Hematopoietic multipotent progenitor cell (in vitro differentiated cells): ENCODE measurements around the gene IRF6. TPM values are rescaled to one million over a fixed set of nuclear protein-coding genes. Genes with fewer than 3 reads are reported as not detected.
A peak's percentile ranks its signal among the peaks of the same experiment; 100 is the strongest.
"Not testable (repeated sequence)": the region's sequence is repeated elsewhere in the genome, so short reads cannot be mapped to it uniquely, and the experiment has no call there.

Experiments
- DNase-seq, 3 donors: peaks; one replicate each; pipeline ENCODE4 v3.0.0-alpha.2; 2011 to 2015; ENCODE audit warnings: low read depth in 2 of 3, low spot score in 2 of 3
- total RNA-seq: library from RNA; depleted of rRNA; stranded (reverse); fragments of >200 nt; gene quantifications from one replicate; pipeline ENCODE4 v1.2.3, GENCODE V29; 2012

The IRF6 gene
- total RNA-seq, 1 donor: 5.4 TPM

DNA sequence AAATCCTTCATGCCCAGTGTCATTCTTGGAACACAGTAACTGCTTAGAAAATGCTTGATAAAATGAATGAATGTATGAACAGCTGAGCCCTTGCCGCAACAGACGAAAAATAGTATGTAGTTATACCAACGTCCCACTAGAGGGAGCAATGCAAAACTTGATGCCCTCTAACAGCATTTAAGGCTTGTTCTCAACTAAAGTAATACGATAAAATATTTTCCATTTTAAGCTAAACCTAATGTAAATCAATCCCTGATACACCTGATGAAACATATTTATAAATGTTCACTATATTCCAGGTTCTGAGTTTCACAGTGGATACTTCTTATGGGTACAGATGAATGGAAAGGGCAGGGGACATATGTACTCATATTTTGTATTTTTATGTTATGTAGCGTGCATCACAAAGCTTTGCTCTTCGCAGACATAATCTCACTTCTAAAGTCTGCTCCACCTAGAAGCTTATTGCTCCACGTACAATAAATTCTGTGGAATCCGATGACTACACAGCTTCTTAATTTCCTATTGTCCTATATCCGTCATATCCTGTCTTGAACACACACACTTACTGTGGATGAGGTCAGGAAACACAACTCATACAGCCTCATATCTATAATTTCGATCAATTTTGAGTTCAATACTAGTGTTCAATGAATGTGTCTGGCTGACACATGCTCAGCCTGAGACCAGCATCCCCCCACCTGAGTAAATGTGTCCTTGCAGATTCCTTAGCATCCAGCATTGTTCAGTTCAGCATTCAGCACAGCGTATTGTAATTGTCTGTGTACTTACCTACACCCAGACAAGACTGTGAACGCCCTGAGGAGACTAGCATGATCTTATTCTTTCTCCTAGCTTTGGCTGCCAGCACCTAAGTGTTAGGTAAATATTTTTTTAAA lies 17.4 kb upstream of the IRF6 start:
- DNase-seq: peak; percentile 17 to 76 (median 49)

DNA sequence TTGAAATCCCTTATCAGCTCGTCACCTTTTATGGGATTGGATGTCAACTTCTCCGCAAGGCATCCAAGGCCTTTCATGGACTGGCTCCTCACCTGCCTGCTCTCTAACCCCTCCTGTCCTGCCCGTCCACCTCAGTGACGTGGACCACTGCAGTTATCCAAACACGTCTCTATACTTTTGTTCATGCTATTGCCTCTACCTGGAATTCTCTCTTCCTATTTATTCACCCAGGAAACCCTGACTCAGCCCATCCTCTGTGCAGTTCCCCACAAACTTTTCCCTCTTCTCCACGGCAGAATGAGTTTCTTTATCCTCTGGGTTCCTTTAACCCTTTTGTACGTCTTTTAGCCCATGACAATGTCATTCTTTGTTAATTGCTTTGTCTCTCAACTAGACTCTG lies 16.8 kb upstream of the IRF6 start:
- DNase-seq: no peak

DNA sequence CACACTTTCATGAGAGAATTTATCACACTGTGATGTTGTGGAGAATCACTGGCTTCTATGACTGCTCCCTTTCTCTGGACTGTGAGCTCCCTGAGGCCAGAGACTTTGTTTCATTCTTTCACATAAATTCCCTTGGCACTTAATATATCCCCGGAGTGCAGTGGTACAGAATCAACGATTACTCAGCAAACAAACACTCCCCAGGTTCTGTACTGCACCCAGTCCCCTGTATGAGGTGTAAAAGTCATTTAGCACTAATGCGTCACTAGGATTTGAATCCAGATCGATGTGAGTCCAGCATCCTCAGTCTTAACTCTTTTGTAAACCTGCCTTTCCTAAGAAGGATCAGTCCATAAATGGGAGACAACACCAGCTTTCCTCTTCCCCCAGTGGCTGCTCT lies 15.0 kb upstream of the IRF6 start:
- no peak for DNase-seq

DNA sequence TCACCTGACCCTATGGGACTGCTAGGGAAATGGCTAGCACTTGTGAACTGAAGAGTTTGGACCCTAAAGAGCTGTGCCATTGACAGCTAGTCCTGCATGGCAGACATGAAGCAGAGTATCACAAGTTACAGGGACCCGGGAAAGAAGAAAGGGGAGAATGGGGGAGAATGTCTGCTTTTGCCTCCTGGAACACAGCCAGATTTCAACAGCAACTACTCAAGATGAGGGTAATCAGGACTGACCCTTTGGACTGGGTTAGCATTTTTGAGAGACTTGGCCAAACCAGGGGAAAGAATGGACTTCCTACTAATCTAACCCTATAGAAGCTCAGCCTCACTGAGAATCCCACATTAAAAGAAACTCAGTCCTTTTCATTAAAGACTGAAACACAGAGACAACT lies 13.1 kb upstream of the IRF6 start:
- DNase-seq: no peak

DNA sequence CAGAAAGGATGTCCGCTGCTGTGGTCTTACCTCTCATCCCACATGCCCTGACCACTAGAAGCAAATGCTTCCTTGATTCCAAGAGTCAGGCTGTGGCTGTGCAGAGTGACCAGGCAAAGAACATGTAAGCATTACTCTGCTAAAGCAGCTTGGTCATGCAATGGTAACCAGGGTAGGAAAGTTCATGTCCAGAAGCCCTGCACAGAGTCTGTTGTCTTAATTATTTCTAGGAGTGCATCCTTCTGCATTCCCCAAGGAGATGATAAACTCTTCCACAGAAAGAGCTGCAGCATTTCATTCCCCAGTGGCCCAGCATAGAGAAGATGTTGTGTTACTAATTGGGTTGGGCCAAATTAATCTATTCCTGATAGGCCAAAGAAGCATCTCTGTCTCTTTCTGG lies 11.7 kb upstream of the IRF6 start:
- DNase-seq: no peak

DNA sequence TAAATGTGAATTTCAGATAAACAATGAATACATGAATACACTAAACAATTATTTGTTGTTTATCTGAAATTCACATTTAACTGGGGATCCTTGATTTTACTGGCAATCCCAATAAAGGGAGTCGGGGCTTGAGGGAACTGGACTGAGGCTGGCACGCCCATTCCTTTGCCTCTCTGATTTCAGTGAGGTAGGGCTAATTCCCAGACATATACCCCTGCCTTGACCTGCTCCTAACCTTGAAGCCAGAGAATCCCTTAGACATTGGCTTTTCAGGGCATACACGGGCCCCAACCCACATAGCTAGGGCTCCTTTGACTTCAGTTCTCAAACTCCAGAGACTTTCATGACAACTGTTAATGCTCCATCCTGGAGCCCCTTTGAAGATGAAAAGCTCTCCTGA lies 11.0 kb upstream of the IRF6 start:
- DNase-seq: no peak

DNA sequence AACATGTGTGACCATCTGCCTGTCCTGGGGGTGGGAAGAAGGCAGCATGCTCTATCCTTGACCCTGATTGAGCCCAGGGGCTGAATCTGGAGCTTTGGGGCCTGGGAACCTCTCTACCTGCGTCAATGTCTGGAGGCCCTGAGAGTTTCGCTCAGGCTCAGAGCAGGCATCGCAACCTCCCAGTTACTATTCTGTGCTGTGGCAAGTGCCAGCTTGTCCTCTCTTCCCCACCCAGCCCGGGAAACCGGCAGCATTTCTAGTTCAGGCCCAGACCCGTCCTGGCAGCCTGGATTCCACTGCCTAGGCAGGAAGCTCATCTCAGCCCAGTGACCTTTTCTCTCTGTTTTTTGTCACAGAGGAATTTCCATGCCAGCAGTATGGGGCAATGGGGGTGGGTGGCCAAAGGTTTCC lies 10.0 kb upstream of the IRF6 start:
- no peak for DNase-seq

DNA sequence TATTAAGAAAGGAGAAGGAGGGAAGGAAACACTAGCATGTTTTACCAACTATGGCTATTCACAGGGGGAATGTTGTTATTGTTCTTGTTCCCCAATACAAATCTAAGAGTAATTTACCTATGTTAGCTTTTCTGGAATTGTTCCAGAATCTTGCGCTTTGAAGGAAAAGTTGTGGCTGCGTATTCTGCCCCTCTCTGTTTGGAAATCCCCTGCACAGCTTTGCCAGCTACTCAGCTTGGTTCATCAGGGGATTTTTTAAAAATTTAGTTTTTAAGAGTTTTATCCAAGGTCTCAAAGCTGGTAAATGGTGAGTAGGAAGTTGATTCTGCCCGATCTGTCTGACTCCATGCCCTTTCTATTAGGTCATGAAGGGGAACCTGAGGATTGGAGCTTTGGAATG lies 9.5 kb upstream of the IRF6 start:
- DNase-seq: no peak

DNA sequence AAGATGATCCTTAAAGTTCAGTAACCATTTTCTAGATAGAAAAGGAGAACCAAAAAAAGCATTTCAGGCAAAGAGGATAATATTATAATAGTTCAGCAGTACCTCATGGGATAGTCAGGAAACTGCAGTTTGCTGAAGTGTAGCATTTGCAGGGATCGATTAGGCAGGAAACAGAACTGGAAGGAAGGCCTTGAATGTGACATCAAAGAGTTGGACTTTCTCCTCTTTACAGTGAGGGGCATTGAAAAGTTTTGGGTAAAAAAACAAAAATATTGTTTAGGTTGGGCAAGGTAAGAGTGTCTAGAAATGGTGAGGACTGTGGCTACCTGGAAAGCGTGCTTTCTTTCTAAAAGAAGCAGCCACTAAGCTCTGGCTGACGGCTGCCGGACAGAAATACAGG lies 8.0 kb upstream of the IRF6 start:
- DNase-seq: no peak

DNA sequence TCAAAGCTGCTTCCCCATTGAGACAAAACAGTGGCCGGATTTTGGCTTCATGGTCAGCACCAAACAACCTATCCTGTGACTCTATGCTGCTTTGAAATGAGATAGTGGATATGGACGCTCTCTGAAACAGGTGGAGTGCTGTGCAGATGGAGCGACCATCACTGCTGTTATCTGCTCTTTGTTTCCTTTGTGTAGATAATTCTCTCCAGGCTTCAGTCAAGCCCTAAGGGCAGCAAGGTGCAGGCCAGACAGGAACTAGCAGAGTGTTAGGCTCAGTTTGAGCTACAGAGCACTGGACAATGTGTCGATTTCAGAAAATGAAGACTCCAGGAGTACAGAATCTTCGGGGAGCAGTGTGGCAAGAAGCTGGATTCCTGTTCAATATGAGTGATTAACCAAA lies 4.8 kb upstream of the IRF6 start:
- no peak for DNase-seq

DNA sequence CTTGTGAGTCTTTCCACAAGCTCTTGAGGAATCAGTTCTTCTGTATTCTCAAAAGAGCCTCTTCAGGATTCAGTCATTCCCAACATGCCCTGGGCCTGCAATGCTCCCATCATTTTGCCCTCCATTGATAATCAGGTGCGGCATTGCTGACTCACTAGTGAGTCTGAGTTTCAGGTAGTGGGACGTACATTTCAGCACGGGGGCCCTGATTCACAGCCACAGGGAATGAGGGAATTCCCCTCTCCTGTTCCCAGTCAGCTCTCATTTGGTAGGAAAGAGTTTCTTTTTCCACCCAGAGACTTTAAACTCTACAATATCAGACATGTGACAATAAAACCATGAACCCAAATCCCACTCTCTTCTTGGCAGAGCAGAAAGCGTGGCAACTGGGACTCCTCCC lies 3.7 kb upstream of the IRF6 start:
- DNase-seq: no peak

DNA sequence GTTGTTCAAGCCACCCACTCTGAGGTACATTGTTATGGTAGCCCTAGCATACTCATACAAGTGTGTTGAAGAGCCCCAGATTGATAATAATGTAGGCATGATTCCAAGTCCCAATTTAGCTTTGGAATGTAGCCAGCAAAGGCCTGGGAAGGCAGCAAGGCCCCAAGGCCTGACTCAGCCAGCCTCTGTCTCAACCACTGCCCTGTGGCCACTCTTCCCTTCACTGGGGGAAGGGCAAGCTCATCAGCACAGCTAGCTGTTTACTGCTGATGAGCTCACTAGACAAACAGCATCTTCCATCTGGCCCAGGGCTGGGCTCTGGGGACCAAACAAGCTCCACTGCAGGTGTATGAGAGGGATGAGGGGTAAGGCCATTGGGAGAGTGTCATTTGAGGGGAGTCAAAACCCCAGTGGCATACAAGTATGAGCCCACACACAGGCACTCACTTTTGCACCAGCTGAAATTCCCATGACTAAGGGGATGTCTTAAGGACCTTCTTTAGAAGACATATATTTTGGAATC lies 2.2 kb upstream of the IRF6 start:
- no peak for DNase-seq

DNA sequence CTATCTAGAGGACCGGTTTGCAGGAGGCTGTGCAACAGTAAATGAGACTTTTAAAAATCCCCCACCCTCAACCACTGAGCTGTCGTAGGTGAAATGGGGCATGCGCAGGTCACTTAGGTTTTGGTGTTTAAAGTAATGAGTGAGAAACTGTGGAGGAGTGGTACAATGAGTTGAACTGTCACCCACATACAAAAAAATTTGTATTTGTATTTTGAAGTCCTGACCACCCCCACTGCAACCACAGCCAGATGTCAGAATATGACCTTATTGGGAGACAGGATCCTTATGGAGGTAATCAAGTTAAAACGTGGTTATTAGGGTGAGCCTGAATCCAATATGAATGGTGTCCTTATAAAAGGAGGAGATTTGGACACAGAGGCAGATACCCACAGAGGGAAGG lies 1.6 kb upstream of the IRF6 start:
- DNase-seq: no peak

DNA sequence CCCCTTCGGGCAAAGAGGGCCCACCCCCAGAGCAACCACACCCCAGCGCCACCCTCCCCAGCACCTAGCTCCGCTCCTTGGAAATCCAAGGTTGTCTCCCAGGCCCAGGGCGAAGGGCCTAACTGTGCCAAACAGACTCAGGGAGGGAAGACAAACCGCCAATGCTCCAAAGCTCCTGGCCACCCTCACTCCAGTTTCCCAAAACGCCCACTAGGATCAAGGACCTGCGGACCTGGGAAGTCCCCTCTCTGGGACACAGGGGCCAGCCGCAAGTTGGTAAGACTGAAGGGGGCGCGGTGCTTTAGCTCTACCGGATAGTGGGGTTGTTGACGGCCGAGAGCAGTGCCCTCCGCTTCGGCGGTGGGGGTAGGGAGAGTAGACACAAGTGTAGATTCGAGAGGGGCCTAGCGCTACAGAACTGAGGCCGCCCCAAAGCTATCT lies 581 bp downstream of the IRF6 start:
- DNase-seq: no peak

DNA sequence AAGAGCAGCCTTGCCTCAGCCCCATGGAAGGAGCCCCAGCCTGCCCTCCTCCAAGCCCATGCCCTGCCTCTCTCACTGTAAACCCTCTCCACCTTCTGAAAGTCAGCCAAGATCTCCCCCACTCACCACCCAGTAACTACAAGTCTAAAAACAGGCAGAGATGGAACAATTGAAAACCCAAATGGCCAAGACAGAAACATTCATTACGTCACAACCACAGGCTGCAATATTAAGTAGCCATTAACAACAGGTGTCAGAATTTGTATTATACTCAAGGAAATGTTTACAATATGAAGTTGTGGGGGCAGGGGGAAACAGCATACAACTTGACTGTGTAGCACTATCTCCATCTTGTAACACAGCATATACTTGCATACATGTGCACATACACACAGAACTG lies 2.4 kb downstream of the IRF6 start:
- no peak for DNase-seq

DNA sequence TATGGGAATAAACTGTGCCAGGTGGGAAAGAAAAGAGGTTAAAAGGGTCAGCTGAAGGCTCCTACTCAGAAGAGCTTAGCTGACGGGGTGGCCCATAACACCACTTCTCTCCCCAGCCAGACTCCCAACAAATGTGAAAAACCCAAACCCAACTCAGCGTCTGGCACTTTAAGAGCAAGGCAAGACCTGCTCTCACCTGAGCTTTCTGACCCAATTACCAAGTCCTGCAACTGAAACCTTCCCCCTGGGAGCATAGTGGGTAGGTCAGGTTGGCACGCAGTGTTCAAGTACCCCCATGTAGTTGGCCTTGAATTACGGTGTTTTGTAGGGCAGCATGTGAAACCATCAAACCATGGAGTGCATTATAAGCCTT lies 3.2 kb downstream of the IRF6 start:
- DNase-seq: no peak

DNA sequence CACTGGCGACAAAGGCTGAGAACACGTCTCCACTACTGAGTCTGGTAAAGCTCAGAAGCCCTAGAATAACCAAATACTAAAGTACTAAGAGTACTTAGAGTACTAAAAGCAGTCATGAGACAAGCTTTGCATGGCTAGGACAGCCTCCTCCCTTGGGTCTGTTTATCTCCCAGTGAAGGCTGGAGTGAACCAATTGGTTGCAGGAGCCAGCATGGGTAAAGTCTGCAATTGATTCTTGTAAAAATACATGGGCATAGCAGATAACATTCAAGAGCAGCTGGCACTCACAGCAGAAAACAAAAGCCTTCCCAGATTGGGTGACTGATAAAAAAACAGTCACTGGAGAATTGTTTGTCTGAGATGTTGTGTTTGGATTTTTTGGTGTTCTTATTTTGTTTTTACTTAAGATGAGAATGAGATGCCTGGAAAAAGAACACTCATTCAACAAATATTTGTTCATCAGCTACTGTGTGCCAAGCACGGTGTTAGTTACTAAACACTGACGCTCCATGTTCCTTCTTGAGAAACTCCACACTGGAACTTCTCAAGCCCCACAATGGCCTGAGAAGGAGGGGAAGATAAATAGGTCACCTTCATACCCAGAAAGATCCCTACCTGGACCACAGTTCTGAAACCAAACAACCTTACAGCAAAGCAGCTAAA lies 3.7 kb downstream of the IRF6 start:
- no peak for DNase-seq

DNA sequence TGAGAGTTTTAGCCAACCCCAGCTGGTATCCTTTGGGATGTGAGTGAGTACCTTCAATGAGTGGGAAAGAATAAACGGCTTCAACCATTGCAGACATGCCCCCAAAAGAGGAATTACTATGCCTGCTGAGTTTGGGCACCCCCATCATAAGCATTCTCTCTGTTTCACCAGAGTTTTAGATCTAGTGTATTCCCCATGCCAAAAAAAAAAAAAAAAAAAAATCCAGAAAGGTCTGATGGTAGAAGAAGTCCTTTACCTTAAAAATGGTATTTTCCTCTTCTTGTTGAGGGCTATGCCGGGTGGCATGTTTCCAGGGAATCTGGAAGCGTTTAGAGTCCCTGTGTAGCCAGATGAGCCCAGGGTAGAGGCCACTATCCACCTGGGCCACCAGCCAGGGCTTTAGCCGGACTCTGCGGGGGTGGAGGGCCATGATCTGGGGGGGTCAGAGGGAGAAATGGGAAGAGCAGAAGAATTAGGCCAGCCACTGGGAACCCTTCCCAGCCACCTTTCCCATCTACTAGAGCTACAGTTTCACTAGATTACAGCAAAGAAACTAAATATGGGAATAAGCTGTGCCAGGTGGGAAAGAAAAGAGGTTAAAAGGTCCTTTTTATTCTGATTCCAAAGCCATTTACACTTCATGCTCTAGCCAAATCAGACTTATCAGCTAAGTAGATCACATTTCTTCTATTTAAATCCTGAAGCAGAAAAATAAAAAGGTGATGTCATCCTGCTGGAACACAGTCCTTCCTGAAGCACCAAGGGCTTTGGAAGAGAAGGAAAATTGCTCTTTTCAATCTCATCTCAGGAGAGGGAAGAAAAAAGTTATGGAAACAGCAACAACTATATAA lies 4.7 kb downstream of the IRF6 start:
- no peak for DNase-seq

DNA sequence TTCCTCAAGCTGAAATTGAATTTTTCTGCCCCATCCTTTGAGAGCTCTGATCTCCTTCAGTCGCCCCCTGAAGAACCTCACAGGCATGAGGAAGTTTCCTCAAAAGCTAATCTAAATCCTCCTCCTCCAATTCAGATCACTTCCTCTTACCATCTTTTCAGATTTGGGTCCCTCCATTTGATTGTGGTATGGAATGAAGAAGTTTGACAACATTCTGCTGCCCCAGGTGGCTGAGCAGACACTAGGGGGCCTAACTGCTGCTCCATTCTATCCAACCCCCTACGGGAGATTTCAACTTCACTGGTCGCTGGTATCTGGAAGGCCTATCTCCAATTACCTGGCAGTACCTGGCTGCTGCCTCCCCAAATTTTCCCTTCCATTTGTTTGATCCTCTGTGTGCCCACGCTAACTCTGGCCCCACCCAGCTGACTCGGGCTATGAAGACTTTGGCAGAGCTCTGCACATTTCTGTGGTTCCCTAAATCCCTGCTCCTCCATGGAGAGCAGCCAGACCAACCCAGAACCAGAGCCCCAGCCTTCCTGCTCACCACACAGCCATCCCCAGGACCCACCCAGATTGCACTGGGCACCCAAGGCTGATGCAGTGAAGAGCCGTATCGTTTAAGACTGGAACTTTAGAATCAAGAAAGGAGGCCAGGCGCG lies 7.8 kb downstream of the IRF6 start:
- peak in 1 of 3 donors; percentile 24 for DNase-seq

DNA sequence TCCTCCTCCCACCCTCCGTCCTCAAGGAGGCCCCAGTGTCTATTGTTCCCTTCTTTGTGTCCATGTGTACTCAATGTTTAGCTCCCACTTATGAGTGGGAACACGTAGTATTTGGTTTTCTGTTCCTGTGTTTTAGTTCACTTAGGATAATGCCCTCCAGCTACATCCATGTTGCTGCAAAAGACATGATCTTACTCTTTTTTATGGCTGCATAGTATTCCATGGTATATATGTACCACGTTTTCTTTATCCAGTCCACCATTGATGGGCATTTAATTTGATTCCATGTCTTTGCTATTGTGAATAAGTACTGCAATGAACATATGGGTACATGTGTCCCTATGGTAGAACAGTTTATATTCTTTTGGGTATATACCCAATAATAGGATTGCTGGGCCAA lies 12.2 kb downstream of the IRF6 start:
- DNase-seq: not testable (repeated sequence)

DNA sequence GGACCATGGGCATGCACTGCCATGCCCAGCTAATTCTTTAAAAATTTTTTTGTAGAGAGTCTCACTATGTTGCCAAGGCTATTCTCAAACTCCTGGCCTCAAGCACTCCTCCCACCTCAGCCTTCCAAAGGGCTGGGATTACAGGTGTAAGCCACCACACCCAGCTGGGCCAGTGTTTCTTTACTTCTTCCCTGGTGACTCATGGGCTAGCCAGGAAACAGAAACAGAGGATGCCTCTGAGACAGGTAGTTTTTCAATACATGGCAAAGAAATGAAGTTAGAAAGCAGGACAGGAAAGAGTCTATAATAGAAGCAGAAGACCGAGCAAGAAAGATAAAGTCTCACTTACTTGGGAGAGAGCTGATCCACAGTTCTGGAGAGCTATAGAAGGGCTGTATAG lies 14.0 kb downstream of the IRF6 start:
- DNase-seq: no peak
